Raji (cell line): ENCODE results near the gene CAST.

Experiments
- POLR2A ChIP-seq: IDR thresholded peaks from 2 replicates; pipeline ENCODE4 v1.6.1; 2011; ENCODE audit warnings: low read depth, low read length, control low read depth; ENCODE audit not compliant: insufficient read depth

The CAST gene

DNA sequence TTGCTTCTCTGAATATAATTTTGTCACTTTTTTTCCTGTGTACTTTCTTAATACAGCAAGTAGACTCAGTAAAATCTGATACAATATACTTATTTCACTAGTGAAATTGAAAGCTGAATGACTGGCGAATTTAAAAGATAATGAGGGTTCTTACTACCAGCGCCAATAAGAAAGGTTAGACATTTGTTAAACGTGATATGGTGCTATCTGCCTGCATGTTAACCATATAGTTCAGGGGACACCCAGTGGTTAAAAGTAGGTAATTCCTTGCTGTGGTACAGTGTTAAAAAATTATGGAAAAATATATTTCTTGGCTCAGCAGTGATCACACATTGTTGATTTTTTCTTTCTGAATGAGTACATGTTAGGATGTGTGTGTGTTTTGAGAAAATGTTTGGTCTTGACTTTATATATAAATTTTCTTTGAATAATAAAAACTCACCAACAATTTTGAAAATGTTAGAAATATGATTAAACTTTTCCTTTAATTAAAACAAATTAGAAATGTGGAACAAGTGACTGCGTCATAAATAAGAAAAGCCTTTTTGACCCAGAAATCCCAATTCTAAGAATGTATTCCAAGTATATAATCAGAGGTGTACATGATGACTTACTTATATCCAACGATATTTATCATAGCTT is 25.8 kb downstream of the CAST start:
- no peak for TF ChIP-seq POLR2A

GRCh38 chr5:96690861-96691260 is 28.7 kb downstream of the CAST start:
- no peak for TF ChIP-seq POLR2A

DNA sequence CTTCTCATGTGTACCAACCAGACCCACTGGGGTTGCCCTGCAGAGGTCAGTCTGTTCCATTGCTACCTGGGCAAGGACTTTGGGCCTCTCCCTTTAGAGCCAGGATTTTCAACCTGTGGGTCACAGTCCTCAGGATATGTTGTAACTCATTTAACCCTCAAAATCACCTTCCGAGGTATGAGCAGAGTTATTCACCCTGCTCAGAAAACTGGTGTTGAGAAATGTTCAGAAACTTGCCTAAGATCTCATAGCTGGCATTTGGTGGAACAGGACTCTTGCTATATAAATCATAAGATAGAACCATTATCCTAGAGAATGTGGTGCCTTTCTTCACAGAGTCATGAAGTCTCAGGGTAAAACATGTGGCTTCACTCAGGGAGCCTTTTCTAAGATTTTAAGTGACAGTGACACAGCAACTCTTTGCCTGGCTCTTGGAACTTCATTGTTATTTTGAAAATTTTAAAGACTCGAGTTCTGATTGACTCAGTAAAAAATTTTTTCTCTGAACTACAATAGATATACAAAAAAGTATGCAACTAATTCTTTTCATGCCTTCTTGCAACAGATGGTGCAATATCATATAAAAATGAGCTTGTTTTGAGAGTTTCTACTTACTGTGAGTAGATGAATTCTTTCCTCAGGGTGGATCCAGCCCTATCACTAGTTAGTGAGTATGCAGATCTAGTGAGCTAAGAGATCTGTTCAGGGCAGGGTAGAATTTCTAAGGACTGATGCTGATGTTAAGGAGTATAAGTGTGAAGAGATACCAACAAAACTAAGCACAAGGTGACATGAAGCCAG is 29.5 kb downstream of the CAST start:
- no peak for TF ChIP-seq POLR2A

DNA sequence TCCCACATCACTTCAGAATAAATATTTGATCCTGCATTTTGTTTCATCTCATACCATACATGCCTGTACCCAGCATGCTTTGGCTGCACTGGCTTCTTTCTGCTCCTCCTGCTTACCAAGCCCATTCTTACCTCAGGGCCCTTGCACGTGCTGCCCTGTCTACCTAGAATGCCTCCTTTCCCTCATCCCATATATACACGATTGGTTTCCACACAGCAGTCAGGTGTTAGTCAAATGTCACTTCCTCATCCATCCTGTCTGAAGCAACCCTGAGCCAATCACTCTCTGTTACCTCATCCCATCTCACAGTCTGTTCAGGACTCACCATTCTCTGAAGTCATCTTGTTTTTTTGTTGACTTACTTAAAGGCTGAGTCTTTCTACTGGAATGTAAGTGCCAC is 30.3 kb downstream of the CAST start:
- no peak for TF ChIP-seq POLR2A

DNA sequence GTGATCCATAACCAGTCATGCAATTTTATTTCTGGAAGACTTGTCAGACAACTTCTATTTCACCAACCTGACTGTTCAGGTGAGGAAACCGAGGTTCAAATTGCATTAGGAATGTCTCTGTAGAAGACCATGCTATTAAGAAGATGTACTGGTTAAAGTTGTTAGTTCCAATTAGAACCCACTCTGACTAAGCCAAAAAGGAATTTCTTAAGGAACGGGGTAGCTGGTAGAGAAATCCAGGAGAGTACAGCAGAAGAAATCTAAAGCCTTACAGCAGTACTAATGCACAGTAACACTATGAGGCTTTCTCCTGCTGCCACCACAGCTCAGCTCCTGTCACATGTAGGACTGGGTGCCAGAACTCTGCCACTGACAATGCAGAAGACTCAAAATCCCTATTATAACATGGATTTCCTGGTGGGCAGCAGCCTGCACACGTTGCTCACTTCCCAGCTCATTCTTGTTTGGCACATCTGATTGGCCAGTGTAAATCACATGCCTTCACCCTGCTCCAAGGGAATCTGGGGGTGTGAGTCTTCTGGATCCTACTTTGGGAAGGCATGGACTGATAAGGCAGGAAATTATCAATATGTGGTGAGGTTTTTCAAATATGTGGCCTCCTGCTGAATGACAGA is 37.1 kb downstream of the CAST start:
- no peak for TF ChIP-seq POLR2A

DNA sequence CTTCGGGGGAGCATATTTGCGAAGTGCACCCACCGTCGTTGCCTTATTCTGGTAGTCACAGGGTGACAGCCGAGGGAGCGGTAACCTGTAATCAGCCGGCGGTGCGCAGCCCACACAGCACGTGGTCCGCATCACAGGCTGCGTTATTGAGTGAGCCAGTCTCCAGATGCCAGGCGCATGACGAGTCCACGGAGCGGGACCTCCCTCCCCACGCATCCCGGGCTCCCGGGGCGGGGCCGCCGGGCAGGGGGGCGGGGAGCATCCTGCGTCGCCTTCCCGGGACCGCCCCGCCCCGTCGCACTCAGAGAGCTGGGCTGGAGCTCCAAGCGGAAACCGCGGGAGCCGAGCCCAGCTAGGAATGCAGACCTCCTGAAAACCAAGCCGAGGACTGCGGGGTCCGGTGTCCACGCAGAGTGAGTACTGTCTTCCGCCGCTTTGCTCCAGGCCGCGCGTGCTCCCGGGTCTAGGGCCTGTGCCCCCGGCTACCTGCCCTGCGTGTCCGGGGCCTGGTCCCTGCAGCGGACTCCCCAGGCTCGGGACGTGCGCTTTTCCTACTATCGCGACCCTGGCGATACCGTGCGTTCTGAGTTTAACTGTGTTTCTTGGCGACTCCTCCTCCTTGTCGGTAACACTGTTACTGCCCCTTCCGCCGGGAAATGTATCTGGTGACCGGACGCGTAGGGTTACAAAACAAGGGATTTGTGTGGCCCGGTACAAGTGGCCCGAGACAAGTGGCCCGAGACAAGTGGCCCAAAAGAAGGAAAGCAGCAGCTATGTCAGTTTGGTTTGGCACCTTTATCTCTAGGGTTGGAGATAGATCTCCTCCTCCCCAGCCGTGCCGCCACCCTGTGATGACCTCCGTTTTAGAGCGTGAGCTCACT is 40.6 kb downstream of the CAST start:
- TF ChIP-seq POLR2A, result no peak

DNA sequence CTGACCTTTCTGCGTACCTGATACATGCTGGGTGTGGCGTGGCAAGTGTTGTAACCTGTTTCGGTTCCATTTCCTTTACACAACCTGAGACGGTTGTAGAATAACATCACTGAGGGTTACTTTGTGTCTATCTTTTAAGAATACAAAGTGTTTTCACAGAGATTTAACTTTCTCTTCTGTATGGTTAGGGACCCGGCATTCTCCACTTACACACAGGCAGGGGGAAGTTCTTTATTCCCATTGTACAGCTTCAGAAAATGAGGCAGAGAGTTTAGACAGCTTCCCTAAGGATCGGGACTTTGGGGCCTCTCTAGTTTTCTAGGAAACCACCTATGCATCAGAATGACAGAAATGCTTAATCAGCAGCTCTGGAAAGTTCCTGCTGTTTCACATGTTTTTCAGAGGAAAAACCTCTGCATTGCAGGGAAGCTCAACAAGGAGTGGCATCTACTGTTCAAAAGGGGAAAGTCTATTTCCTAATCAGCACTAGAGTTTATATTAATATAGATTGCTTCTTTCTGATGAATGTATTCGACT is 41.3 kb downstream of the CAST start:
- no peak for TF ChIP-seq POLR2A

- no peak for TF ChIP-seq POLR2A
Measured at GRCh38 chr5:96703995-96704394, 41.8 kb downstream of the CAST start.

DNA sequence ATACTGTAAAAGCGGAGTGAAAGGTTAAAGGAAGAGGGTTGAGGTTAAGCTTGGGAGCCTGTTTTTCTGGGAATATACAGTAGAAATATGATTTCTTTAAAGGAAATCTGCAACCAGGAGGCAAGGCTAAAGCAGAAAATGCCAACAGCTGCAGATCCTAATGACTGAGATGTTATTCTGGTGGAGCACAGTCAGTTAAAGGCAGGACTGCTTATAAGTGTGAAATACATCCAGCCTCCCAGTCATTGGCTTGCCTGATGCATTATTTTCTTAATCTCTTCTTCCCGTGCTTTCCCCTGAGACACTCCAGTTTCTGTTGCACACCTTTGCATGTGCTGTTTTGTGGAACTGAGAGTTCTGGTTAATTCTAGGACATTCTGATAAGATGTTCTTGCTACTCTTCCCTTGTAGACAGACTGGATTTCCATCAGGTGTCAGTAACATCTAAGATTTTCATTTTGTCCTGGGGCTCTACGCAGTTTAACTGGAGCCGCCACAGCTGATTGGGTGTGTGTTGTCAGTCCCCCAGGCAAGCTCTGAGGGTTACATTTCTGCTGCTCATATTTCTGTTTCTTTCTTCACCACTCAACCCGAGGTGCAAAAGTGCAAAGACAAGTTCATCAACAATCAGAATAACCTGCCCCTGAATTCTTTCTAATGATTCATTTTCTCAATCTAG is 44.4 kb downstream of the CAST start:
- no peak for TF ChIP-seq POLR2A

DNA sequence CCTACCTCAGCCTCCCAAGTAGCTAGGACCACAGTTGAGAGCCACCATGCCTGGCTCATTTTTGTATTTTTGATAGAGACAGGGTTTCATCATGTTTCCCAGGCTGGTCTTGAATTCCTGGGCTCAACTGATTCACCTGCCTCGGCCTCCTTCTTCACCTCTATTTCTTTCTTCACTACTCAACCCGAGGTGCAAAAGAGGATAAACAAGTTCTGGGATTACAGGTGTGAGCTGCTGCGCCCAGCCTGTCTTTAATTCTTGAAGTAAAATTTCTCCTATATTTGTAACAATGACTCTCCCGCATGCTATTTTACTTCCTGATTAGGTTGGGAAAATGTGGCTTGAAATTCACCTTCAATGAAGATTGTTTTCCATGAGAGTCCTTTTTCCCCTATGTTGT is 46.4 kb downstream of the CAST start:
- TF ChIP-seq POLR2A, result no peak

DNA sequence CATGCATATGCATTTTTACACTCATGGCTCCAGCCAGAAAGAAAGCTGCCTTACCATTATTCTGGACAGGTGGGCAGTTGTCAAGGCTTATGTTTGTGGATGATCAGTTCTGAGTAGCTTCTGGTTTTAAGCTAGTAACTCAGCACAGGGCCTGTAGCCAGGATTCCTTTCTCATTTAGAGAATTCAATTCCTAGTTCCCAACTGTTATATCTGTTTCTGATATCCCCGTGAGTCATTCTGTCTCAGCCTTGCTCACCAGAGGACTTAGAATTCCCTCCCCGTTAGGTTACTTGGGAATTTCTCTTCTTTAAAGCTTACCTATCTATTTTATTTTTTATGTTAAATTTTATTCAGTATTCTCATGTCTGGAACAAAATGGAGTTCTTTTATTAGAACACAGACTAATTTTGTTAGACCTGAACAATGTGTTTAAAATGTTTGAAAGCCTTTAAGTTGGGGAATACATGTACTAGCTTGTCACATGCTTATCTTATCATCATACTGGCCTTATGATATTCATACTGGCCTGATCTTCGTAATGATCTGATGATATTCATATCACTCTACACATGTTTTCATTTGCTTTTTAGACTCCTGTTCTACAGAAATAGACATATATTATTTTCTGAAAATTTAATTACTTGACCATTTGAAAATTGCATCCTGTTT is 47.1 kb downstream of the CAST start:
- no peak for TF ChIP-seq POLR2A

- no peak for TF ChIP-seq POLR2A
Measured at GRCh38 chr5:96712100-96712746, 50.0 kb downstream of the CAST start.

GRCh38 chr5:96714450-96714849 is 52.3 kb downstream of the CAST start:
- TF ChIP-seq POLR2A, result no peak
